Muscle layer of duodenum (tissue), 2 donors: Measurements from ENCODE around the gene SORT1.
"Not testable (repeated sequence)": the region's sequence is repeated elsewhere in the genome, so short reads cannot be mapped to it uniquely, and the experiment has no call there.

Experiments
- H3K27ac ChIP-seq: one replicate; pipeline ENCODE4 v1.7.0; 2013; ENCODE audit warnings: mild to moderate bottlenecking, low read length
- H3K27me3 ChIP-seq: one replicate; pipeline ENCODE4 v1.7.0; 2013; ENCODE audit warnings: low read depth, mild to moderate bottlenecking, control low read depth, low read length
- H3K36me3 ChIP-seq, 2 donors: one replicate each; pipeline ENCODE4 v1.7.0; 2013; ENCODE audit warnings: low read length in 2 of 2, control low read depth in 1 of 2, mild to moderate bottlenecking in 1 of 2; ENCODE audit not compliant: insufficient read depth in 2 of 2, control insufficient read depth in 1 of 2
- H3K4me1 ChIP-seq, 2 donors: one replicate each; pipeline ENCODE4 v1.7.0; 2013; ENCODE audit warnings: low read length in 2 of 2, mild to moderate bottlenecking in 2 of 2, control low read depth in 1 of 2, moderate library complexity in 1 of 2; ENCODE audit not compliant: insufficient read depth in 2 of 2, control insufficient read depth in 1 of 2
- H3K4me3 ChIP-seq, 2 donors: one replicate each; pipeline ENCODE4 v1.7.0; 2013; ENCODE audit warnings: low read length in 2 of 2, low read depth in 1 of 2, mild to moderate bottlenecking in 1 of 2
- H3K9me3 ChIP-seq, 2 donors: one replicate each; pipeline ENCODE4 v1.7.0; 2013; ENCODE audit warnings: low read length in 2 of 2, control low read depth in 1 of 2, mild to moderate bottlenecking in 1 of 2; ENCODE audit not compliant: control insufficient read depth in 1 of 2
- donor health status: healthy.

The SORT1 gene

DNA sequence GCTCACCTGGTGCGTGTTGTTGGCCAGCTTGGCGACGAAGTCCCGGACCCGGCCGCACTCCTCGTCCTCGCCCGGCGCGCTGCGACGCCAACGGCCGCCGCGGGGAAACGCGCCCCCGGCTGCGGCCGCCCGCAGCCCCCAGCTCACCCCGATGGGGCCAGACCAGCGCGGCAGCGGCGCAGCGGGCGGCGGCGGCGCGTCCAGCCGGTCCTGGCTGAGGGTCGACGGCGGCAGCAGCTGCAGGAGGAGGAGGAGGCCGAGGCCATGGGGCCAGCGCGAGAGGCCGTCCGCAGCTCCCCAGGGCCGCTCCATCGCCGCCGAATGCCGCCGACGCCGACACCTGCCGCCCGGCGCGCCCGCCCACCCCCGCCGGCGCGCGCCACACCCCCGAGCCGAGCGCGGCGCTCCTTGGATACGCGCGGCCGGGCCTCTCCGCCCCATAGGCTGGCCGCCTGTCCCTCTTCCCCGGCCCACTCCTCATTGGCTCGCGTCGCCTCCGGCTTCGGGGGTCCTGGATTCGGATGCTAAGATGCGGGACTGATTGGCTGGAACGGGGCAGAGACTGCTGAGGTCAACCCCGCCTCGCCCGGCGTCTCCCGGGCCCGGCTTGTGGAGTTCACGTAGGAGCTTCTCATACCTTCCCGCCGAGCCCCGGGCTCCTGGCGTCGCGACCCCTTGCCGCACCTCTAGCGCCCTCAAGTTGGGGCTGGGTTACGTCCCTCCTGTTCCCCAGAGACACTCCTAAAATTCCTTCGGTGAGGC lies at the start of gene SORT1:
Gene SORT1, minus strand, starts transcription at position 338 of the 762 bp plus-strand sequence. Its CDS starts 26 bp downstream, at position 312.
- Histone ChIP-seq H3K4me1 (peaks cover 17 to 37% of the 10 kb centered on the region in 2 donors), H3K27ac (peak within 1 kb of the TSS; percentile 87), H3K4me3 (peak within 1 kb of the TSS; percentile 65 to 72), H3K36me3 (peaks cover 6 to 14% of the 10 kb centered on the region in 2 donors), H3K27me3 (no peaks in the 10 kb centered on the region), H3K9me3 (no peaks in the 10 kb centered on the region)

DNA sequence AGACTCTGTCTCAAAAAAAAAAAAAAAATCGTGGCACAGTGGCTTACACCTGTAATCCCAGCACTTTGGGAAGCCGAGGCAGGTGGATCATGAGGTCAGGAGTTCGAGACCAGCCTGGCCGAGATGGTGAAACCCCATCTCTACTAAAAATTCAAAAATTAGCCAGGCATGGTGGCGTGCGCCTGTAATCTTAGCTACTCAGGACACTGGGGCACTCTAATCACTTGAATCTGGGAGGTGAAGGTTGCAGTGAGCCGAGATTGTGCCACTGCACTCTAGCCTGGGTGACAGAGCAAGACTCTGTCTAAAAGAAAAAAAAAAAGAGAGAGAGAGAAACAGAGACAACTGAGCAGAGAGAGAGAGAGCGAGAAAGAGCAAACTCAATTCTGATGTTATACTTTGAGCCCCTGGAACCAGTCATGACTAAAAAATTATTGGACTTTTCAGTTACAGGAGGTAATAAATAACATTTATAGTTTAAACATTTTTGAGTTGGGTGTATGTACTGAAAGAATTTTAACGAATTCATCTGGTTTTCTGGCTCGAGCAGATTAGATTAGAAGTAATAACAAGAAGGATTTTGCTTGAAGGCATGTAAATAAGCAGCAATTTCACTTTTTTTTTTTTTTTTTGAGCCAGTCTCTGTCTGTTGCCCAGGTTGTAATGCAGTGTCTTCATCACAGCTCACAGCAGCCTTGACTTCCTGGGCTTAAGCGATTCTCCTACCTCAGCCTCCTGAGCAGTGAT lies 48.4 kb upstream of the SORT1 start:
- not testable (repeated sequence) for H3K4me1 ChIP-seq, H3K36me3 ChIP-seq, H3K27me3 ChIP-seq, H3K27ac ChIP-seq, H3K9me3 ChIP-seq, H3K4me3 ChIP-seq

DNA sequence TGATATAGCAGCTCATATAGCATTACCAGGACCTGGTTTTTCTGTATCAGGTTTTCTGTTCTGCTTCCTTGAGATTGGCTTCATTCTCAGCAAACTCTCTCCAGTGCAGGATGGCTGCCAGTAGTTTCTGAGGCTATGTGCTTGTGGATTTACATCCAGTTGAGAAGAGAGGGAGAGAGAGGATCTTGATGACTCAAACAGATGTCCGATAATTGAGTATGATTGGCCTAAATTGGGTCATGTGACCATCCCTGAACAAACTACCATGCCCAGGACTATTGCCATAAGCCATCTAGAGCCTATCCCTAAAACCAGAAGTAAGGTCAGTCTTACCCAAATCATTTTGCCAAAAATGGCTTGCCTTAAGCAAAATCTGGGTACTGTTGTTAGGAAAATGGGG lies 46.6 kb upstream of the SORT1 start:
- Histone ChIP-seq H3K9me3 (no peaks in the 10 kb centered on the region), H3K4me3 (no peak overlapping the region), H3K27me3 (peaks cover 5% of the 10 kb centered on the region), H3K36me3 (no peaks in the 10 kb centered on the region), H3K4me1 (no peaks in the 10 kb centered on the region), H3K27ac (no peak overlapping the region)

DNA sequence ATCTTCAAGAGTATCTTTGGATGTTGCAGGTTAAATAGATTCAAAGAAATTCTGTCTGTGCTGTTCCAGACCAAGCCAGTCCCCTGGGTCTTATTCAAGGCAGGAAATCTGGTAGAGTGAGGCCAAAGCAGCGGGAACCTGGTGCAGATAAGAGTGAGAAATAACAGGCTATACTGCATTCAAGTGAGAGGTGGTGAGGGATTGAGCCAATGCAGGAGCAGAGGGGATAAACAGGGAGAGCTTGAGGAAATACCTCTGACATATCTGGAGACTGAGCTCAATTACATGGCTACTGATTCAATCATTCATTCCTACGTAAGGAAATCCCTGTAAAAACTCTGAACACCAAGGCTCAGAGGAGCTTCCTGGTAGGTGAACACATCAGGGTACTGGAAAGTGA lies 45.8 kb upstream of the SORT1 start:
- no peak overlapping the region for H3K27ac ChIP-seq
- H3K4me3 ChIP-seq: no peak overlapping the region
- peaks cover 5% of the 10 kb centered on the region for H3K27me3 ChIP-seq
- no peaks in the 10 kb centered on the region for H3K9me3 ChIP-seq
- no peaks in the 10 kb centered on the region for H3K4me1 ChIP-seq
- no peaks in the 10 kb centered on the region for H3K36me3 ChIP-seq

DNA sequence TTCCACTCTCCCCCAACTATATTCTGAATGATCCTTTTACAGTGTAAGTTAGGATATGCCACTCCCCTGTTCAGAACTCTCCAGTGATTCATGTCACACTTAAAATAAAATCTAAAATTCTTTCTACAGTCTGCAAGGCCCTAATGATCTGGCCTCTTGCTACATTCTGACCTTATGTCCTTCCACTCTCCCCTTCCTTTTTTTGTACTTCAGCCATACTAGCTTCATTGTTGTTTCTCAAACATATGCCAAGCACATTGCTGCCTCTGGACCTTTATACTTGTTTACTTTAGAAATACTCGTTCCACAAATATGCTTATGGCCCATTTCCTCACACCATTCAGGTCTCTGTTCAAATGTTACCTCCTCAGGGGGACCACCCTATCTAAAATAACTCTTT lies 43.4 kb upstream of the SORT1 start:
- Histone ChIP-seq H3K27me3 (peaks cover 5% of the 10 kb centered on the region), H3K4me3 (no peak overlapping the region), H3K4me1 (no peaks in the 10 kb centered on the region), H3K27ac (no peak overlapping the region), H3K36me3 (no peaks in the 10 kb centered on the region), H3K9me3 (no peaks in the 10 kb centered on the region)

DNA sequence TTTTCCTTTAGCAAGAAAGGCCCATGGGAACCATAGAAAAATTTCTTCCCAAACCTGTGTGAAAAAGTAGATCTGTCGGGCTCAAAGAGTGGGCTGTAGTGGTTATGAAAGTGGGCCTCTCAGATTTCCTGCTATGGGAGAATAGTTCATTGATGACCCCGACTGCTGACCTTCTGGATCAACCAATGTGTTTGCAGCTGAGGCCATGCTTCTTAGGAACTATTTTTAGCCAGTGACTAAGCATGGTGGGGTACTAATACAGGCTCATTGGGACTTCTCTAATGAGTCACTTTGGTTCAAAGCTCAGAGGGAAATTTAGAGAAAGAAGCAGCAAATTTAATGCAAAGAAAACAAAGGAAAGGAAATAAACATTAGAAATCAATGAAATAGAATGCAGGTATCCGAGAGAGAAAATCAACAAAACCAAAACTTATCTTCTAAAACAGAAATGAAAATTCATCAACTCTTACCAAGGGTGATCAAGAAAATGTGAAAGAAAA lies 41.1 kb upstream of the SORT1 start:
- no peak overlapping the region for H3K27ac ChIP-seq
- no peak overlapping the region for H3K4me3 ChIP-seq
- no peaks in the 10 kb centered on the region for H3K36me3 ChIP-seq
- no peaks in the 10 kb centered on the region for H3K9me3 ChIP-seq
- no peaks in the 10 kb centered on the region for H3K4me1 ChIP-seq
- H3K27me3 ChIP-seq: no peaks in the 10 kb centered on the region

DNA sequence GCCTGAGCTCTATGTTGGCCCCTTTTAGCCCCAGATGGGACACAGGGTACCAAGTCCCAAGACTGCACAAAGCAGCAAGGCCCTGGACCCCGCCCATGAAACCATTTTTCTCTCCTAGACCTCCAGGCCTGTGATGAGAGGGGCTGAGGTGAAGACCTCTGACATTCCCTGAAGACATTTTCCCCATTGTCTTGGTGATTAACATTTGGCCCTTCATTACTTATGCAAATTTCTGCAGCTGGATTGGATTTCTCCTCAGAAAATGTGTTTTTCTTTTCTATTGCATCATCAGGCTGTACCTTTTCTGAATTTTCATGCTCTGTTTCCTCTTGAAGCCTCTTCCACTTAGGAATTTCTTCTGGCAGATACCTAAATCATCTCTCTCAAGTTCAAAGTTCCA lies 36.8 kb upstream of the SORT1 start:
- H3K27ac ChIP-seq: no peak overlapping the region
- no peaks in the 10 kb centered on the region for H3K36me3 ChIP-seq
- H3K27me3 ChIP-seq: no peaks in the 10 kb centered on the region
- H3K4me1 ChIP-seq: no peaks in the 10 kb centered on the region
- no peak overlapping the region for H3K4me3 ChIP-seq
- no peaks in the 10 kb centered on the region for H3K9me3 ChIP-seq

DNA sequence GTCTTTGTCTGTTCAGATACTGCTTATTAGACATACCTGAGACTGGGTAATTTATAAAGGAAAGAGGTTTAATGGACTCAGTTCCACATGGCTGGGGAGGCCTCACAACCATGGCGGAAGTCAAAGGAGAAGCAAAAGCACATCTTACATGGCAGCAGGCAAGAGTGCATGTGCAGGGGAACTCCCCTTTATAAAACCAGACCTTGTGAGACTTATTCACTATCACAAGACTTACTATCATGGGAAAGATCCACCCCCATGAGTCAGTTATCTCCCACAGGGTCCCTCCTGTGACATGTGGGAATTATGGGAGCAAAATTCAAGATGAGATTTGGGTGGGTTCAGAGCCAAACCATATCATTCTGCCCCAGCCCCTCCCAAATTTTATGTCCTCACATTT lies 35.6 kb upstream of the SORT1 start:
- Histone ChIP-seq H3K27ac (no peak overlapping the region), H3K9me3 (no peaks in the 10 kb centered on the region), H3K27me3 (no peaks in the 10 kb centered on the region), H3K4me3 (no peak overlapping the region), H3K36me3 (no peaks in the 10 kb centered on the region), H3K4me1 (no peaks in the 10 kb centered on the region)

DNA sequence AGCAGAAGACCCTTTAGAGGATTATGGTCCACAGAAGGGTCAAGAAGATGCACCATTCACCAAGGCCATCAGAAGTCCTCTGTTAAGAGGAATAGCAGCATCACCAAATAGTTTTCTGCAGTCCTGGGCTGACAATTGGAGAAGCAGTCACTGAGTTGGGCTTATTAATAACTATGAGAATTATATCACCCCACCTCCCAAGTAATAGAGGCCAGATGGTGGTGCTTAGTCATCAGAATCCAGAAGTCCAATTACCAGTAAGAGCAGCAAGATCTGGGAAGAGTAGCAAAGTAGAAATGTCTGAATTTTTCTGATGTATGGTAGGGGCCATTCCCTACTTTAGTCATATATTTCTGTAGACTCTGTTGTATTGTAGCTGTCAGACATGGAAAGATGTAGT lies 34.6 kb upstream of the SORT1 start:
- Histone ChIP-seq H3K4me1 (peaks cover 0 to 7% of the 10 kb centered on the region in 2 donors), H3K27me3 (no peaks in the 10 kb centered on the region), H3K27ac (no peak overlapping the region), H3K9me3 (no peaks in the 10 kb centered on the region), H3K4me3 (no peak overlapping the region), H3K36me3 (no peaks in the 10 kb centered on the region)

DNA sequence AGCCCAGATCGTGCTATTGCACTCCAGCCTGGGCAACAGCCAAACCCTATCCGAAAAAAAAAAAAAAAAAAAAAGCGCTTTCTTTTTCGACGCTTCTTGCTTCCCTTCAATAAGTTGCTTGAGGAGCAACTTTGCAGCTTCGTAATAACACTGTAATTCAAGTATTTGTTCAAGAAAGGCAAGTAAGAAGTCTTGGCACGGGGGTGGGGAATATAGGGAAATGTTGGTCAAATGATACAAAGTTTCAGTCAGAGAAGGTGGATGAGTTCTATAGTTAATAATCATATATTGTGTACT lies 29.4 kb upstream of the SORT1 start:
- H3K4me1 ChIP-seq: peaks cover 0 to 20% of the 10 kb centered on the region in 2 donors
- no peaks in the 10 kb centered on the region for H3K27me3 ChIP-seq
- H3K36me3 ChIP-seq: peaks cover 0 to 3% of the 10 kb centered on the region in 2 donors
- peak overlapping the region; percentile 94 for H3K27ac ChIP-seq
- peak overlapping the region; percentile 76 to 78 for H3K4me3 ChIP-seq
- H3K9me3 ChIP-seq: no peaks in the 10 kb centered on the region

DNA sequence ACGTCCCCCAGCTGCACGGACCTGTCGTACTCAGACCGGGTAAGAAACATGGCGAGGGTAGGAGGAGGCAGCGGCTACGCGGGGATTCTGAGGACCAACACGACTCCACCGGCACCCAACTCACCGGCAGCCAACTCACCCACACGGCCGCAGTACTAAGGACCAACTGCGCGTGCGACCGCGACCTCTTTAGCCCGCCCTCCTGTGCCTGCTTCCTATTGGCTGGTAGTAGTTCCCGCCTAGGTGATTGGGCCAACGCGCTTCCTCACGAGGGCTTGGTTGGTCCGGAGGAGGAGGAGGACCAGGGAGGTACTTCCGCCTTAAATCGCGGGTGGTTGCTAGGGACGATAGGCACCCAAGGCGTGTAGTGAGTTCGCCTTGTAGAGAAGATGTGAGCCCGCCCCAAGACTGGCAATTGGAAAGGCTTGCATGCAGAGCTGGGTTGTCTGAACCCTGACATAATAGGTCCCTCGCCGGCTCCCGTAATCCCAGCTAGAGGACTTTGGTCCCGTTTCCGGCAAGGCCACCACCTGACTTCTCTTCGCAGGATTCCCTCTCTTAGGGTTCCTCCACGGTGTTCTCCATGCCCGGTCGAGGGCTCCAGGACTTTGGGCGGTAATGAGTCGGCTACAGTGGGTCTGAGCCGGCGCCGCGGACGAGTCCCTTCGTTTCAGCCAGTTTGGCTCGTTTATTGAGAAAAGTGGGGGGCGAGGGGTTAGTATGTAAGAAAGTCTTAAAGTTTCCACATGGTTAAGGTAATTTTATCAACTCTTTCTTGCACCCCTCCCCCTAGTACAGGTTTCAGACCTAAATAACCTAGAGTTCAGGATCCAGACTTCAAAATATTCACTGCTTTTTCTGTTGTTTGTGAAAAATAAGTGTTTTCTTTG lies 28.8 kb upstream of the SORT1 start, which contains the start of gene PSMA5:
Gene PSMA5, minus strand, starts transcription at position 168 of the 890 bp plus-strand sequence. Its CDS starts 118 bp downstream, at position 50.
- no peaks in the 10 kb centered on the region for H3K27me3 ChIP-seq
- H3K4me3 ChIP-seq: peak within 1 kb of the TSS; percentile 76 to 78
- peaks cover 0 to 3% of the 10 kb centered on the region in 2 donors for H3K36me3 ChIP-seq

More for the DNA sequence above, 28.8 kb upstream of the SORT1 start, which contains the start of gene PSMA5:
- Histone ChIP-seq H3K27ac (peak within 1 kb of the TSS; percentile 94), H3K9me3 (no peaks in the 10 kb centered on the region), H3K4me1 (peaks cover 0 to 20% of the 10 kb centered on the region in 2 donors)
